Non-pigmented ciliary epithelial cell (primary cell): Measurements from ENCODE around the gene DEFB126.
"Not testable (repeated sequence)": the region's sequence is repeated elsewhere in the genome, so short reads cannot be mapped to it uniquely, and the experiment has no call there.

Source experiments
- DNase-seq: peaks from one replicate; pipeline ENCODE4 v3.0.0-alpha.2; 2010; ENCODE audit warnings: low read depth

Gene DEFB126, protein sequence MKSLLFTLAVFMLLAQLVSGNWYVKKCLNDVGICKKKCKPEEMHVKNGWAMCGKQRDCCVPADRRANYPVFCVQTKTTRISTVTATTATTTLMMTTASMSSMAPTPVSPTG

GRCh38 chr20:142290-142689, at the start of gene DEFB126:
DEFB126 (plus strand) TSS chr20:142590; CDS start chr20:142629, 39 bp downstream.
- no peak for DNase-seq

GRCh38 chr20:93641-94040, 48.7 kb upstream of the DEFB126 start:
- no peak for DNase-seq

DNA sequence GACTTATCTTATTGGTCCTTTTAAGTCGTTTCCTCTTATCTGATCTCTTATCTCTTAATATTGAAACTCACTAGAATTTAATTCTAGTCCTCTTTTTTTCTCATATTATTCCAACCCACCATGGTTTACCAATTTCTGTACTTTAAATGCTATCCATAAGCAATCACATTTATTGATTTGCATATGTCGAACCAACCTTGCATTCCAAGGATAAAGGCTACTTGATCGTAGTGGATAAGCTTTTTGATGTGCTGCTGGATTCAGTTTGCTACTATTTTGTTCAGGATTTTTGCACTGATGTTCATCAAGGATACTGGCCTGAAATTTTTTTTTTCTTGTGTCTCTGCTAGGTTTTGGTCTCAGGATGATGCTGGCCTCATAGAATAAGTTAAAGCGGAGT, 47.2 kb upstream of the DEFB126 start:
- no peak for DNase-seq

DNA sequence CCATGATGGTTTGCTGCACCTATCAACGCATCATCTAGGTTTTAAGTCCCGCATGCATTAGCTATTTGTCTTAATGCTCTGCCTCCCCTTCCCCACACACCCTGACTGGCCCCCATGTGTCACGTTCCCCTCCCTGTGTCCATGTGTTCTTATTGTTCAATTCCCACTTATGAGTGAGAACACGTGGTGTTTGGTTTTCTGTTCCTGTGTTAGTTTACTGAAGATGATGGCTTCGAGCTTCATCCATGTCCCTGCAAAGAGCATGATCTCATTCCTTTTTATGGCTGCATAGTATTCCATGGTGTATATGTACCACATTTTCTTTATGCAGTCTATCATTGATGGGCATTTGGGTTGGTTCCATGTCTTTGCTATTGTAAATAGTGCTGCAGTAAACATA, 44.7 kb upstream of the DEFB126 start:
- DNase-seq = not testable (repeated sequence)

DNA sequence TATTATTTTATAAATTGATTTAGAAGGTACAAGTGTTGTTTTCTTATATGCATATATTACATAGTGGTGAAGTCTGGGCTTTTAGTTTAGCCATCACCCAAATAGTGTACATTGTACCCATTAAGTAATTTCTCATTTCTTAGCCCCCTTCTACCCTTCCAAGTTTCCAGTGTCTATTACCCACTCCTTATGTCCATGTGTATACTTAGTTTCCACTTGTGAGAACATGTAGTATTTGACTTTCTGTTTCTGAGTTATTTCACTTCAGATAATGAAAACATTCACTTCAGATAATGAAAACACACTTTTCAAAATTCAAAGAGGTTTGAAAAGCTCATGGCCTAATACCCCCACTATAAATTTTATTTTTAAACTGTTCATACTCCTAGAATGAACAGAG, 40.4 kb upstream of the DEFB126 start:
- no peak for DNase-seq

DNA sequence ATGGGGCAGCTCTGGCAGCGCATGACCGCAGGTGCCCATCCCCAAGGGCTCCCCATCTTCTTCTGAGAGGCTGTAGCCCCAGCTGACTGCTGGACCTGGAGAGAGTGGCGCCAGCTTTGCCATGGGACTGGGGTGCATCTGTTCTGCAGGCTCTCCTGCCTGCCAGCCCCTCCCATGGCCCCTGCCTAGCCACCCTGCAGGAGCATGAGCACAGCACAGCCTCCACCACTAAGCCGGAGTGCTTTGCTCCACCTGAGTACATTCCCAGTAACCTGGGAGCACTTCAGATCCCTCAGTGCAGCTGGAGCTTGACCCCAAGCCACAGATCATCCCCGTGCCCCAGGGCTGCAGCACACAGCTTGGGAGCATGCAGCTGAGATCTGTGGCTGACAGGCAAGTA, 38.9 kb upstream of the DEFB126 start:
- DNase-seq = no peak

DNA sequence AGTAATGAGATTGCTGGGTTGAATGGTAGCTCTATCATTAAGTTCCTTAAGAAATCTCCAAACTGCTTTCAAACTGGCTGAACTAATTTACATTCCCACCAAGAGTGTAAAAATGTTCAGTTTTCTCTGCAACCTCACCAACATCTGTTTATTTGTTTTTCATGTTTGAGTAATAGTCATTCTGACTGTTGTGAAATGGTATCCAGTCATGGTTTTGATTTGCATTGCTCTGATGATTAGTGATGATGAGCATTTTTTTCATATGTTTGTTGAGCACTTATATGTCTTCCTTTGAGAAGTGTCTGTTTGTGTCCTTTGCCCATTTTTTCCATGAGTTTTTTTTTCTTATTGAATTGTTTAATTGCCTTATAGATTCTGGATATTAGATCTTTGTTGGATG, 30.0 kb upstream of the DEFB126 start:
- DNase-seq = no peak

DNA sequence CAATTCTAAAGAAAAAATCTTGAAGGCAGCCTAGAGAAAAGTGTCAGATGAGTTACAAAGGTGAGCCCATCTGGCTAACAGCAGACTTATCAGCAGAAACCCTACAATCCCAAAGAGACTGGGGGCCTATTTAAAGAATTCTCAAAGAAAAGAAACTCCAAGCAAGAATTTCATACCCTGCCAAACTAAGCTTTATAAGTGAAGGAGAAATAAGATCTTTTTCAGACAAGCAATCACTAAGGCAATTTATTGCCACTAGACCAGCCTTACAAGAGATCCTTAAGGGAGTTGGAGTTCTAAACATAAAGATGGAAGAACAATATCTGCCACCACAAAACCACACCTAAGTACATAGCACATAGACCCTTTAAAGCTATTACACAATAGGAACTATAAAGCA, 24.9 kb upstream of the DEFB126 start:
- no peak for DNase-seq

DNA sequence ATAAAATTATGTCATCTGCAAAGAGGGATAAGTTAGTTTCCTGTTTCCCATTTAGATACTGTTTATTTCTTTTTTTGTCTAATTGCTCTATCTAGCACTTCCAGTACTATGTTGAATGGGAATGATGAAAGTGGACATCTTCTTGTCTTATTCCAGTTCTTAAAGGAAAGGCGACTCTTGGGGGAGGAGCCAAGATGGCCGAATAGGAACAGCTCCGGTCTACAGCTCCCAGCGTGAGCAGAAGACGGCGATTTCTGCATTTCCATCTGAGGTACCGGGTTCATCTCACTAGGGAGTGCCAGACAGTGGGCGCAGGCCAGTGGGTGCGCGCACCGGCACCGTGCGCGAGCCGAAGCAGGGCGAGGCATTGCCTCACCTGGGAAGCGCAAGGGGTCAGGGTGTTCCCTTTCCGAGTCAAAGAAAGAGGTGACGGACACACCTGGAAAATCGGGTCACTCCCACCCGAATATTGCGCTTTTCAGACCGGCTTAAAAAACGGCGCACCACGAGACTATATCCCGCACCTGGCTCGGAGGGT, 12.5 kb upstream of the DEFB126 start:
- not testable (repeated sequence) for DNase-seq

GRCh38 chr20:137668-138490, 4.5 kb upstream of the DEFB126 start:
- no peak for DNase-seq

- no peak for DNase-seq
Measured at GRCh38 chr20:145877-146276, 3.5 kb downstream of the DEFB126 start.

GRCh38 chr20:152131-152530, 9.7 kb downstream of the DEFB126 start:
- DNase-seq = no peak

- no peak for DNase-seq
Measured at GRCh38 chr20:157154-157553, 14.8 kb downstream of the DEFB126 start, which contains the start of gene DEFB127. DEFB127 (plus strand) TSS chr20:157454; CDS start chr20:157545, 91 bp downstream.

DNA sequence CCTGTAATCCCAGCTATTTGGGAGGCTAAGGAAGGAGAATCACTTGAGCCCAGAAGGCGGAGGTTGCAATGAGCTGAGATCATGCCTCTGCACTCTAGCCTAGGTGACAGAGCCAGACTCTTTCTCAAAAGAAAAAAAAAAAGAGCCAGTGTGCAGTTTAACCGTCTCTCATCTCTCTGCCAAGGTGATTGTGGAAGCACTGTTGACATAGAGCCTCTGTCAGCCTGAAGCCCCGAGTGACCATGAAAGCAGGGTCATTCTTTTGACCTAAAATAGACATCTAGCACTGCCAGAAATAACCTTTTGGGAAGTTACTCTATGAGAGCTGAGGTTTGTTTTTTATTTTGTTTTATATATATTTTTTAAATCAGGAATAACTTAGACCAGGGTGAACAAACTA, 22.2 kb downstream of the DEFB126 start:
- no peak for DNase-seq

- no peak for DNase-seq
Measured at GRCh38 chr20:168876-169275, 26.5 kb downstream of the DEFB126 start.

GRCh38 chr20:184288-184687, 41.9 kb downstream of the DEFB126 start:
- no peak for DNase-seq

- DNase-seq = no peak
Measured at GRCh38 chr20:187733-188132, 45.3 kb downstream of the DEFB126 start.

DNA sequence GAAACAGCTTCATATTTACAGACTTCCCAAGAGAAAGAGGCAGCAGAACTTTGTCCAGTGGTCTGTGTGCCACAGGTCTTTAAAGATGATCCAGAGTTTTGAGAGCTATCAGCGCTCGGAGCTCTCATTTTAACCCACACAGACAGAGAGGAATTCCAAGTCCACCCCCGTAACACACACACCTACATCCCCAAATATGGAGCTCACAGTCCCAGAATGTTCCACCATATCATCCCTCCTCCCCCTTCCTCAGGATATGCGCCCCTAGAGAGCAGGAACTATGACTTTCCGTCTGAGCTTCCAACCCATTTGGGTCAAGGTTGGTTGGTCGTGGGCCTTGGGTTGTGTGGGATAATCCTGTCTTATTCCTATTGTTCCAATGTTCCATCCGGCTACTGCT, 47.2 kb downstream of the DEFB126 start, which contains the start of gene DEFB128:
Gene DEFB128 (minus strand): TSS at position 101 of the 400 bp plus-strand sequence. CDS start 88 bp downstream, at position 13.
- DNase-seq = no peak
